PC-3 (cell line): ENCODE data around the gene FILIP1L.

ENCODE experiments used
- CTCF ChIP-seq: fragments of 300-600 bp; sonication (generic); conservative IDR thresholded peaks from 2 replicates; pipeline ENCODE4 v1.5.1; 2017; ENCODE audit warnings: antibody characterized with exemption, low read depth, mild to moderate bottlenecking, low read length
- EZH2 ChIP-seq: fragments of 300-600 bp; sonication (generic); IDR thresholded peaks from one replicate; pipeline ENCODE4 v1.6.1; 2017; ENCODE audit warnings: antibody characterized with exemption, mild to moderate bottlenecking, low read length; ENCODE audit not compliant: unreplicated experiment

- TF ChIP-seq CTCF (no peak), EZH2 (no peak)
Measured at GRCh38 chr3:100097919-100098783, 16.1 kb downstream of the FILIP1L start.
